WTC11 (cell line): ENCODE results near the gene ZSCAN21.

Experiments used
- JAZF1 ChIP-seq: fragments of 250-450 bp; sonication (Bioruptor Pico); IDR thresholded peaks from 2 replicates; pipeline ENCODE4 v1.9.0; 2021; ENCODE audit warnings: moderate library complexity, mild to moderate bottlenecking, inconsistent platforms
- ZNF121 ChIP-seq: sonication (generic); formaldehyde crosslinking; IDR thresholded peaks from 2 replicates; pipeline ENCODE4 v1.8.0; 2023; ENCODE audit warnings: missing genetic modification reagents
- TF ChIP-seq, protein P1 (sequence below): fragments of 200-600 bp; IDR thresholded peaks from 2 replicates; pipeline ENCODE4 v1.8.0; 2022; ENCODE audit warnings: antibody characterized with exemption
- TF ChIP-seq, protein P2 (sequence below): sonication (generic); formaldehyde crosslinking; IDR thresholded peaks from 2 replicates; pipeline ENCODE4 v1.8.1; 2022; ENCODE audit warnings: low read depth, missing genetic modification reagents, borderline replicate concordance

DNA sequence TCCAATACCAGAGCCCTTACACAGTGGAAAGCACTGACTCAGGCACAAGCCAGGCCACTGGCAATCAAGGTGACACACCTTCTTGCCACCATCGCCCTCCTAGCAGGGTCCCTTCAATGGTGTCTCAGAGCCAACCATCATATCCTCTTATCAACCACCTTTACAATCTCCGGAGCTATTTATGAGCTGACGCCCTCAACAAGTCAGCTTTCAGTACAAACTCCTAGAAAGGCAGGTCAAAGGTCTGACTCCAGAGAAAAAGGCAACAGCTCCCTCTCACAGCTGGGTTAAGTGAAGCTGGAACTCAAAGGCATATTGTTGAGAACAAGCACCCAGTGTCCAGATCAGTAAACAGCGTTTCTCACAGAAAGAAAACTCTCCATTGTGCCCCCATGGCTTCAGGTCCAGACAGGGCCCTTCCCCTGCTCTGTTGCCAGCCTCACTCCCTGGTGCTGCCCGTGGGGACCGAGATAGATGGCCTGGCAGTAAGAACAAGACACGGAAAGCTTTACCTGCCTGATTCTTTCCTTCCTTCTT lies 29.5 kb downstream of the ZSCAN21 start:
- TF ChIP-seq, protein P1, sequence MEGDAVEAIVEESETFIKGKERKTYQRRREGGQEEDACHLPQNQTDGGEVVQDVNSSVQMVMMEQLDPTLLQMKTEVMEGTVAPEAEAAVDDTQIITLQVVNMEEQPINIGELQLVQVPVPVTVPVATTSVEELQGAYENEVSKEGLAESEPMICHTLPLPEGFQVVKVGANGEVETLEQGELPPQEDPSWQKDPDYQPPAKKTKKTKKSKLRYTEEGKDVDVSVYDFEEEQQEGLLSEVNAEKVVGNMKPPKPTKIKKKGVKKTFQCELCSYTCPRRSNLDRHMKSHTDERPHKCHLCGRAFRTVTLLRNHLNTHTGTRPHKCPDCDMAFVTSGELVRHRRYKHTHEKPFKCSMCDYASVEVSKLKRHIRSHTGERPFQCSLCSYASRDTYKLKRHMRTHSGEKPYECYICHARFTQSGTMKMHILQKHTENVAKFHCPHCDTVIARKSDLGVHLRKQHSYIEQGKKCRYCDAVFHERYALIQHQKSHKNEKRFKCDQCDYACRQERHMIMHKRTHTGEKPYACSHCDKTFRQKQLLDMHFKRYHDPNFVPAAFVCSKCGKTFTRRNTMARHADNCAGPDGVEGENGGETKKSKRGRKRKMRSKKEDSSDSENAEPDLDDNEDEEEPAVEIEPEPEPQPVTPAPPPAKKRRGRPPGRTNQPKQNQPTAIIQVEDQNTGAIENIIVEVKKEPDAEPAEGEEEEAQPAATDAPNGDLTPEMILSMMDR: no peak
- TF ChIP-seq JAZF1 (CRISPR knock-in tag): no peak
- TF ChIP-seq ZNF121 (CRISPR knock-in tag): no peak
- TF ChIP-seq, protein P2, sequence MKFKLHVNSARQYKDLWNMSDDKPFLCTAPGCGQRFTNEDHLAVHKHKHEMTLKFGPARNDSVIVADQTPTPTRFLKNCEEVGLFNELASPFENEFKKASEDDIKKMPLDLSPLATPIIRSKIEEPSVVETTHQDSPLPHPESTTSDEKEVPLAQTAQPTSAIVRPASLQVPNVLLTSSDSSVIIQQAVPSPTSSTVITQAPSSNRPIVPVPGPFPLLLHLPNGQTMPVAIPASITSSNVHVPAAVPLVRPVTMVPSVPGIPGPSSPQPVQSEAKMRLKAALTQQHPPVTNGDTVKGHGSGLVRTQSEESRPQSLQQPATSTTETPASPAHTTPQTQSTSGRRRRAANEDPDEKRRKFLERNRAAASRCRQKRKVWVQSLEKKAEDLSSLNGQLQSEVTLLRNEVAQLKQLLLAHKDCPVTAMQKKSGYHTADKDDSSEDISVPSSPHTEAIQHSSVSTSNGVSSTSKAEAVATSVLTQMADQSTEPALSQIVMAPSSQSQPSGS (CRISPR knock-in tag): no peak
